HG03175 (cell line): ENCODE measurements around the gene MAPK11.
"Not testable (repeated sequence)": the region's sequence is repeated elsewhere in the genome, so short reads cannot be mapped to it uniquely, and the experiment has no call there.

Source experiments
- ATAC-seq: cut with Tn5 transposase; IDR thresholded peaks from one replicate; pipeline ENCODE4 v1.9.1; 2021; ENCODE audit warnings: mild to moderate bottlenecking, moderate library complexity; ENCODE audit not compliant: unreplicated experiment

MAPK11 gene

GRCh38 chr22:50278956-50279619 is 8.9 kb upstream of the MAPK11 start:
- no peak for ATAC-seq

DNA sequence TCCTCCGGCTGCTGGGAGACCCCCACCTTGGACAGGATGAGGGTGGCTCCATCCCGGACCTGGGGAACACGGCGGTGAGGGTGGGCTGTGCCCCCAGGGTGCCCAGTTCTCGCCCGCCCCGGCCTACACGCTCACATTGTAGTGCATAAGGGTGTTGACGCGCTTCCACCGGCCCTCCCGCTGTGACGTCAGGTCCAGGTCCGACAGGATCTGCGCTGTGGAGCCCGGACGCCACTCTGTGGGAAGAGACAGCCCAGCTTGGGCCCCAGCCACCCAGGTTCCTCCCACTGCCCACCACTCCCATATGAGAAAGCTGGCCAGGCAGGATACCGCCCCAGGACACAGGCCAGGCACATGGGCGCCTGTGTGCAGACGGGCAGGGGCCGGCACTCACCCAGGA is 8.3 kb upstream of the MAPK11 start:
- no peak for ATAC-seq

- ATAC-seq = no peak
These were observed 7.6 kb upstream of the MAPK11 start for GRCh38 chr22:50277761-50278160.

DNA sequence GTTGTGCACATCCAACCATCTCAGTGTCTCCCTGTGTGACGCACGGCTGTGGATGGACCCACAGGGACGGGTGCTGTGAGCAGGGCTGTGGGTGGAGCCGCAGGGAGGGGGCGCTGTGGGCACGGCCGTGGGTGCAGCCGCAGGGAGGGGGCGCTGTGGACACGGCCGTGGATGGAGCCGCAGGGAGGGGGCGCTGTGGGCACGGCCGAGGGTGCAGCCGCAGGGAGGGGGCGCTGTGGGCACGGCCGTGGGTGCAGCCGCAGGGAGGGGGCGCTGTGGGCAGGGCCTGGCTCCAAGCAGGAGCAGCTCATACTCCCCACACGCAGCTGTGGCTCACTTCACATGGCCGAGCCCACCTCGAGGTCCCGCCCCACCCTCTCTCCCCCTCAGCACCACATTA is 6.0 kb upstream of the MAPK11 start:
- peak; percentile 66 for ATAC-seq

- ATAC-seq = no peak
These were observed 5.2 kb upstream of the MAPK11 start for GRCh38 chr22:50275181-50276055.

GRCh38 chr22:50274771-50275170 is 4.6 kb upstream of the MAPK11 start:
- no peak for ATAC-seq

GRCh38 chr22:50274311-50274710 is 4.1 kb upstream of the MAPK11 start:
- ATAC-seq = no peak

DNA sequence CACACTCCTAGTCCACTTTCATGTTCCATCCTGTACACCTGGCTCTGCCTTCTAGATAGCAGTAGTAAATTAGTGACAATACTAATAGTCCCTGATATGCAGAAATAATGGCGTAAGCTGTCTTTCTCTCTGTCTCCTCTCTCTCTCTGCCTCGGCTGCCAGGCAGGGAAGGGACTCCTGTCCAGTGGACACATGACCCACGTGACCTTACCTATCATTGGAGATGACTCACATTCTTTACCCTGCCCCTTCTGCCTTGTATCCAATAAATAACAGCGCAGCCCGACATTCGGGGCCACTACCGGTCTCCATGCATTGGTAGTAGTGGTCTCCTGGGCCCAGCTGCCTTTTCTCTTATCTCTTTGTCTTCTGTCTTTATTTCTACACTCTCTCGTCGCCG is 3.6 kb upstream of the MAPK11 start:
- ATAC-seq = not testable (repeated sequence)

DNA sequence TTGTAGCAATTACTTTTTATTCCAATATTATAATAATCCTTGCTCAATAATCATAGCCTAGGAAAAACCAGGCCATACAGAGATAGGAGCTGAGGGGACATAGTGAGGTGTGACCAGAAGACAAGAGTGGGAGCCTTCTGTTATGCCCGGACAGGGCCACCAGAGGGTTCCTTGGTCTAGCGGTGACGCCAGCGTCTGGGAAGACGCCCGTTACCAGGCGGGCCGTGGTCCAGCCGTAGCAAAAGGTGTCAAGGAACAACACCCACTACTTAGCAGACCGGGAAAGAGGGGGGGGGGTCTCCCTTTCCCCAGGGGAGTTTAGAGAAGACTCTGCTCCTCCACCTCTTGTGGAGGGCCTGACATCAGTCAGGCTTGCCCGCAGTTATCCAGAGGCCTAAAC is 3.2 kb upstream of the MAPK11 start:
- not testable (repeated sequence) for ATAC-seq

GRCh38 chr22:50272044-50272802 is 2.0 kb upstream of the MAPK11 start:
- ATAC-seq = no peak

DNA sequence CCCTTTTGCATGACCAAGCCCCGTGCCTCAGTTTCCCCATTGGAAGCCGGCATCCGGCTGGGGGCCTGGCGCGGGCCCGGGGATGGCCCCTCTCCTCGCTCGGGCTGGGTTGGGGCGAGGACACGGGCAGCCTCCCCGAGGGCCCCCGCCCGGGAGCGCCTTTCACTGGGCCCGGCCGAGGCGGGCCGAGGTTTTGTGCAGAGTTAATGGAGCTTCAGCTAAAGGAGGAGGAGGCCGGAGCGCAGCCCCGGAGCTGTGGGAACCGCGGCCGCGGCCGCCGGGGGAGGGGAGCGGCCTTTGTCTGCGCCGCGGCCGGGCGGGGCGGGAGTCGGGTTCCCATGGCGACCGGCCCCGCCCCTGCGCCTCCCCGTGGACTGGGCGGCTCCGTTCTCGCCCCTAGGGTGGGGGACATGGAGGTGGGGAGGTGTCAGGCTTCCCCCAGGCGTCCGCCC is 1.4 kb upstream of the MAPK11 start:
- no peak for ATAC-seq

GRCh38 chr22:50270666-50271394 is 650 bp upstream of the MAPK11 start:
- no peak for ATAC-seq

GRCh38 chr22:50269573-50269969 is 609 bp downstream of the MAPK11 start:
- no peak for ATAC-seq

DNA sequence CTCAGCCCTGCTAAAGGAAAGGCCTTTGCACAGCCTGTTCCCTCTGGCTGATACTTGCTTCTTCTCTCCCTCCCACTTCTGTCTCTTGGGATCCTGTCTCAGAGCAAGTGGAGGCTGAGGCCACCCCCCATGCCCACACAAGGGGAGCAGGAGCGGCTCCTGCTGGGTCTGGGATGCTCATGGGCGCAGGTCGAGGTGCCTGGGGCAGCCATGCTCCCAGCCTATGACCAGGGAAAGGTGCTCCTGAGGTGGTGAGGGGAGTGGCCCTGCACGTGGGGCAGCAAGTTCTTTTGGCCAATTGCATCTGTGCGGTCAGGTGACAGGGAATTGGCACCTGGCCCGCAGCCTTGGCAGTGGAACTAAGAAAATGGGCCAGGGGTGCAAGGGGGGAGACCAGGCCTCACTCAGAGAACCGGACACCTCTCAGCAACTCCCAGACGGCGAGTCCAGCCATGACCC is 1.5 kb downstream of the MAPK11 start:
- no peak for ATAC-seq

- ATAC-seq = no peak
These were observed 2.4 kb downstream of the MAPK11 start for GRCh38 chr22:50267591-50268390.

DNA sequence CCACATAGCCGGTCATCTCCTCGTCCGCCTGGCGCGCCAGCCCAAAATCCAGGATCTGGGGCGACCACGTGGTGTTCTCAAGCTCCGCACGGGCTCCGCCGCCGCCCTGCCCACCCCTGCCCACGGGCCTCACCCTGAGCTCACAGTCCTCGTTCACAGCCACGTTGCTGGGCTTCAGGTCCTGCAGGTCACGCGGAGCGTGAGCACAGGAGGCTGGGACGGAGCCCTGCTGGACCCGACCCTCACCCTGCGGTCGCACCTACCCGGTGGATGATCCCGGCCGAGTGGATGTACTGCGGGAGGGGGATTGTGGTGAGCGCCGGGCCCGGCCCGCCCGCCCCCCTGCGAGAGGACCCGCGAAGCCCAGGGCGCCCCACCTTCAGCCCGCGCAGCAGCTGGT is 3.2 kb downstream of the MAPK11 start:
- ATAC-seq = no peak

DNA sequence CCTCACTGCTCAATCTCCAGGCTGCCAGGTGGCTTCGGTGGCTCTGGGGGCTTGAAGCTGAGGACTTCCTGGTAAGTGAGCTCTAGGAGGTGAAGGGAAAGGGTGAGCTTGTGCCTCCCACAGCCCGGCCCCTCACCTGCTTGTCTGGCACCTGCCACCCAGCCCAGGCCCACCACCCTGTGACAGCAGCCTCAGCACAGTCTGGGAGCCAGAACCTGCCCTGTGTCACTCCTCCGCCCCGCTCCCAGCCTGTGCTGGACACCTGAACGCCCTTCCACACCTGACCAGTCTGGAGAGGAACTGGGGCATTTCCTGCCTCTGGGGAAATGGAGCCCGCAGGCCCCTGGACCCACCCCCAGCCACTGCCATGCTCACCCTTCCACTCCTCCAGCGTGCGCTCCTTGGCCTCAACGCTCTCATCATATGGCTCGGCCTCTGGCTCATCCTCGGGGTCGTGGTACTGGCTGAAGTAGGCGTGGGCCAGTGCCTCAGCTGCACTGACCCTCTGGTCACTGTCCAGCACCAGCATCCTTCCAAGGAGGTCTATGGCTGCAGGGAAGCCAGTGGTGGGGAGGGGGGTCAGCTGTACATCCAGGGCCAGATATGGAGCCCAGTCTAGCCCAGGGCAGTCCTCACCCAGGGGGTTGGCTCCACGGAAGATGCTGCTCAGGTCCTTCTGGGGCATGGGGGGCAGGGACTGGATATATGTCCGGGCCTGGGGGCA is 5.1 kb downstream of the MAPK11 start:
- ATAC-seq = no peak

DNA sequence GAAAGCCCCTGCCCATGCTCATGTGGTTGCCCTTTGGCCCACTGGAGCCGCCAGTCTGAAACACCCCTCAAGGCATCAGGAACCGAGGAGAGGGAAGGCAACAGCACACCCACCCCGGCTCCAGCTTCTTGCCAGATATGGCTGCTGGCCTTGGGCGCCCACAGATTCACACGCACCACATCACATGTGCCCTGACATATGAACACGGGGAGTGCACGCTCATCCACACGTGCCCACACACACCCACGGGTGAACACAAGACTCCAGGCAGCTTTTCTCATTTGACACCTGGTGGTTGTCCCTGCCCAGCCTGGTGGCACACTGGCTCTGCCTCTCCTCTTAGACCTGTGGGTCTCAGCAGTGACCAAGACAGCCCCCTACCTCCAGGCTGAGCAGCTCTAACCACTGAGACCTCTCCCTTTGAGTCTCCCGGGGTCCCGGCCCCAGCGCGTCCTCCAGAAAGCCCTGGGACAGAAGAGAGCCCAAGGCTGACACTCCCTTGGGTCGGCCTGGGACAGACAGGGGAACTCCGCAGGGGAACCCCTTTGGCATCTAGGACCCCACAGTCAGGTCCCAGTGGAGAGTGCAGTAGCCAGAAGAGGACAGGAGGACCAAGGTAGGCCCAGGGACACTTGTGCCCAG is 6.0 kb downstream of the MAPK11 start:
- ATAC-seq = no peak
